ENCODE measurements around the gene CYP2U1.
"Not testable (repeated sequence)": the region's sequence is repeated elsewhere in the genome, so short reads cannot be mapped to it uniquely, and the experiment has no call there.

CYP2U1 gene

GRCh38 chr4:107922486-107923473 is 8.6 kb upstream of the CYP2U1 start:
- no peak for DNase-seq

- not testable (repeated sequence) for DNase-seq
These were observed 5.6 kb upstream of the CYP2U1 start for GRCh38 chr4:107925713-107926112.

DNA sequence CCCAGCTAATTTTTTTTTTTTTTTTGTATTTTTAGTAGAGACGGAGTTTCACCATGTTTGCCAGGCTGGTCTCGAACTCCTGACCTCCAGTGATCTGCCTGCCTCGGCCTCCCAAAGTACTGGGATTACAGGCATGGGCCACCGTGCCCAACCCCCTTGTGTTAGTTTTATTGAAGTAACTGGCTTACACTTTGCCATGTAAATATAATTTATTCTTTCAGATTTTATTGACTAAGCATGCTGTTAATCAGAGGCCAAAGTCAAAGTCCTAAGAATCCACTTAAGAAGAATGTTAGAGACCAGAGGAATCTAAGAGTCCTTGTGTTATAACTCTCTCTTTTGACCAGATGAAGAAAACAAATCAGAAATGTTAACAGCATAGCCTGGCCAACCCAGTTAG is 4.5 kb upstream of the CYP2U1 start:
- not testable (repeated sequence) for DNase-seq

GRCh38 chr4:107931775-107932321 is 499 bp downstream of the CYP2U1 start:
- peak; percentile 48 for DNase-seq

DNA sequence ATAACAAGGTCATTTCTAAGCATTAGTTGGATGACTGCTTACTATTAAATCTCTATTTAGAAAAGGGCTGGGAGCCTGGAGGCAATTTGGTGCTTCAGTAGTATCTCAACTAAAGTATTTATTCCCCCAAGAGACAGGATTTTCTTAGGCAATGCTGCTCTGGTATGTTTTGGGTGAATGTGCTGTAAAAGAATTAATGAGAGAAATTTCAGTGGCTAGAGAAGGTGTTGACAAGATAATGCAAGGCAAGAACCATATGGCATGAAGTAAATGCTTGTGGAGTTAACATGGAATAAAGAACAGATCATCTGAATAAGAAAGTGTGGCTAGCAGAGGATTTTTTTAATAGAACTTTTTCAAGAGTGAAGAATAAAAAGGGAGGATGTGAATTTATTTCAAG is 3.9 kb downstream of the CYP2U1 start:
- no peak for DNase-seq

- no peak for DNase-seq
These were observed 5.7 kb downstream of the CYP2U1 start for GRCh38 chr4:107937040-107937439.

- DNase-seq, result no peak
These were observed 8.0 kb downstream of the CYP2U1 start for GRCh38 chr4:107939307-107939706.

DNA sequence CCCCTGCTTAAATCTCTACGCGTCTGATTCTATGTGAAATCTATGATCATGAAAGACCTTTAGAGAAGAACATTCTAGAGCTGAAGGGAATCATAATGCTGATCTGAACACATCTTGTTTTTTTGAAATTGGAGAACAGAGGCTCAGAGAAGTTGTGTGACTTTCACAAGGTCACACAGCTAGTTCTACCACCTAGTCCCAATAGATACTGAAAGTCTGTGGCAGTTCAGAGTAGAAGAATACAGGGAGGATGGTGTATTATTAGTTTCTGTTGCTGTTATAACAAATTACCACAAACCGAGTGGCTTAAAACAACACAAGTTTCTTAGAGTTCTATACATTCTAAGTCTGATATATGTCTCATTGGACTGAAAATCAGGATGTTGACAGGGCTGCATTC is 14.5 kb downstream of the CYP2U1 start:
- DNase-seq, result no peak

DNA sequence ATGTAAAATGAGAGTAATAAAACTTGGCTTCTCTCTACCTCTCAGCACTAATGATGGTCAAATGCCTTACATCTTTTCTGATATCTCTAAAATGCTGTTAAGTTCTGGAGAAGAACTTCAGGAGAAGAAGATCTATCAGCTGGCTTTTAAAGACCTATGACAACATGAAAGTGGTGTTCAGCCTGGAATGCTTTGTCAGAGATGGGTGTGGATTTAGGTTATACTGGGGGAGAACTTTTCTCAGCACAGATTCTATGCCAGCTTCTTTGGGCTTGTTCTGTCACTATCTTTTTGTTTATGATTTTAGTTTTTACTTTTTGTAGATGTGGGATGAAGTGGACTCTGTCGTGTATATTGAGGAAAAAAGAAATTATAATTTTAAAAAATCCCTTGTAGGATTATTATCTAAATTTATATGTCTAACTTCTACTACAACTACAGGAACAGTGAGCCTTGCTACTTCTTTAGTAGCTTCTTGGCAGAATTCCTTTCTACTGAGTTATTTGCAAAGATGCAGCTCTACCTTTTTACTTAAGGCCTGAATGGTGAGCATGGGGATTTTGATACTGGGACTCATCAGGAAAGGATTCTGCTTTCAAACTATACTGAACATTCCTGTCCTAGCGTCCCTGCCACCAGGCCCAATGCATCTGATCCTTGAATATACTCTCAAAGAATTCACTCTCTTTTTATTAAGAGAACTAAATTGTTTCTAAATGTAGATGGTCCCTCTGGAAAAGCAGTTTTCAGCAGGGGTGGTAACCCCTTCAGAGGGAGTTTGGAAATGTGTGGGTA is 19.6 kb downstream of the CYP2U1 start:
- no peak for DNase-seq

- no peak for DNase-seq
These were observed 20.2 kb downstream of the CYP2U1 start for GRCh38 chr4:107951551-107951950.

DNA sequence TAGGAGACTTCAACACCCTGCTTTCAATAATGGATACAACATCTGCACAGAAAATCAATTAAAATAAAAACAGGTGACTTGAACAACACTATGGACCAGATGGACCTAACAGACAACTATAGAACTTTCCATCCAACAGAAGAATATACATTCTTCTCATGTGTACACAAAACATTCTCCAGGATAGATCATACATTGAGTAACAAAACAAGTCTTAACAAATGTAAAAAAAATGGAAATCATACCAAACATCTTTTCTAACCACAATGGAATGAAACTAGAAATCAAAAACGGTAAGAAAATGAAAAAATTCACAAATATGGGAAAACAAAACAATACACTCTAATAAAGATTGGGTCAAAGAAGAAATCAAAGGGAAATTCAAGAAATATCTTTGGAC is 24.7 kb downstream of the CYP2U1 start:
- DNase-seq, result no peak

- no peak for DNase-seq
These were observed 35.6 kb downstream of the CYP2U1 start for GRCh38 chr4:107966903-107967302.

- DNase-seq, result not testable (repeated sequence)
These were observed 36.2 kb downstream of the CYP2U1 start for GRCh38 chr4:107967519-107967918.

DNA sequence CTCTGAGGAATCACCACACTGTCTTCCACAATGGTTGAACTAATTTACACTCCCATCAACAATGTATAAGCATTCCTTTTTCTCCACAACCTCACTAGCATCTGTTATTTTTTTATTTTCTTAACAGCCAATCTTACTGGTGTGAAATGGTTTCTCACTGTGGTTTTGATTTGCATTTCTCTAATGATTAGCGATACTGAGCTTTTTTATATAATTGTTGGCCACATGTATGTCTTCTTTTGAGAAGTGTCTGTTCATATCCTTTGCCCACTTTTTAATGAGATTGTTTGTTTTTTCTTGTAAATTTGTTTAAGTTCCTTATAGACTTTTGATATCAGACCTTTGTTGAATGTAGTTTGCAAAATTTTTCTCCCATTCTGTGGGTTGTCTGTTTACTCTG is 36.6 kb downstream of the CYP2U1 start:
- not testable (repeated sequence) for DNase-seq

DNA sequence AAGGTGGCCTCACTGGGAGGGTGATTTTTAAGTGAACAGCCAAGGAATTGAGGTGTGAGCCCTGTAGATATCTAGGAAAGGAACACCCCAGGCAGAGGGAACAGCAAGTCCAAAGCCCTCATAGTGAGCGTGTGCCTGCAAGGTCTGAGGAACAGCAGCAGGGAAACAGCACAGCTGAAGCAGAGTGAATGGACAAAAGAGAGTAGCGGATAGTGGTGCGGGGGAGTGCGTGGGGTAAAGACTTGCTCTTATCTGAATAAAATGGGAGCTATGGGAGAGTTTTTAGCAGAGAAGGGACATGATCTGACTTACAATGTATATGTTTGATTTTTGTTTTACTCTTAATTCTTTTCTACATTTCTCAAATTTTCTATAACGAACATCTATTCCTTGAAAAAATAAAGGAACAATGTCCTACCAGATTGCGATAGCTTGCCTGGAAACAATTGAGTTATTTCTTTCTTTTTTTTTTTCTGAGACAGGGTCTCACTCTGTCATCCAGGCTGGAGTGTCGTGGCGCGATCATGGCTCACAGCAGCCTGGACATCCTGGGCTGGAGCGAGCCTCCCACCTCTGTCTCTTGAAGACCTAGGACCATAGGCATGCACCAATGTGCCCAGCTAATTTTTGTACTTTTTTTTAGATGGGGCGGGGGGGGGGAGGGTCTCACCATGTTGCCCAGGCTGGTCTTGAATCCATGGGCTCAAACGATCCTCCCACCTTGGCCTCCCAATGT is 38.9 kb downstream of the CYP2U1 start:
- no peak for DNase-seq

- no peak for DNase-seq
These were observed 41.3 kb downstream of the CYP2U1 start for GRCh38 chr4:107972605-107973004.

DNA sequence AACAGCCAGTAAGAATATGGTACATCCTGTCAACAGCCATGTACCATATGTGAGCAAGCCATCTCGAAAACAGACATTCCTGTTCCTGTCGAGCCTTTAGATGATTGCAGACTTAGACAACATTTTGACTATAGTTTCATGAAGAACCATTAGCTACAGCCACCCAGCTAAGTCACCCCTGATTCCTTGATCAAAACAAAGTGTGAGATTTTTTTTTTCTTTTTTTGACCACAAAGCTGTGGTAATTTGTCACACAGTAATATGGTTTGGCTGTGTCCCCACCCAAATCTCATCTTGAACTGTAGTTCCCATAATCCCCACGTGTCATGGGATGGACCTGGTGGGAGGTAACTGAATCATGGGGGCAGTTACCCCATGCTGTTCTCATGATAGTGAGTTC is 43.2 kb downstream of the CYP2U1 start:
- no peak for DNase-seq

DNA sequence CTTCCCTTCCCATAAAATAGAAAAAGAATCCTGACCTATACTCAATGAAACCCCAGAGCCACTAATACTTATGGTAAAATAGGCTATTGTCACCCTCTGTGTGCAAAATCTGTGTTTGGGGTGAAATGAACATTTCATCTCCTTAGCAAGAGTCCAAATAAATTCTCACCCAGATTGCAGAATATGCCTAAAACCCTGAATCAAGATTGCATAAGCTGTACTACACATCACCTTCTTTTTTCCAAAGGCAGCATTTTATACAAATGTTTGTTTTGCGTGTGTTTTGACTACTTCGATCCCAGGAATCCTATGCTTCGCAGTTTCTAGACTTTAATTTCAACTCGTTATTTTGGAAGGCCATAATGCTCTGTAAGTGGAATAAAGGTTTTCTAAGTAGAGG is 46.1 kb downstream of the CYP2U1 start:
- no peak for DNase-seq

- no peak for DNase-seq
These were observed 46.8 kb downstream of the CYP2U1 start for GRCh38 chr4:107977966-107978705.

DNA sequence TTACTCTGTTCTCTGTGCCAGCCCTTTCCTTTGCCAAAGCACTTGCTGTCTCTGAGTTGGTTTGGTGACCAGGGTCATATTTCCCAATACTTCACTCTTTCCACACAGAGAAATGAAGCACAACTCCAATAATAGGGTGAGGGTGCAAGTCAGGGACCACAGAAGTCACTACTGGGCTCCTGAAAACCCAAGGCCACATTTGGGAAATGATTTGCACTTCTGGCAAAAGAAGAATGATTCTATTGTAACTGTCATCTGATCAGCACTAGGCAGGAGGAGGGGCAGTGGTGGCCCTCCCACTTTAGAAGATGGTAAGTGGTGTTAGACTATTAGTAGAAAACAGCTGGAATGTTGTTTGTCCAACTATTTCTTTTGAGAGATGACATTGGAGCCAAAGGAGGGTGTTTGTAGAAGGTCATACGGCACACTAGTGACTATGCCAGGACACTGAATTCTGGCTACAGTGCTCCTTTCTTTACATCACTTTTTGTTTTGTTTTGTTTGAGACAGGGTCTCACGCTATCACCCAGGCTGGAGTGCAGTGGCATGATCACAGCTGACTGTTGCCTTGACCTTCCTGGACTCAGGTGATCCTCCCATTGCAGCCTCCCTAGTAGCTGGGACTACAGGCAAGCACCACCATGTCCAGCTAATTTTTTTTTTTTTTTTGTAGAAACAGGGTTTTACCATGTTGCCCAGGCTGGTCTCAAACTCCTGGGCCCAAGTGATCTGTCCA is 47.5 kb downstream of the CYP2U1 start:
- no peak for DNase-seq

All from CD4-positive, alpha-beta T cell treated with Interleukin-6 for 4 hours (primary cell).